Dermis blood vessel endothelial cell (primary cell): ENCODE results near the gene PRKD3. TPM values are rescaled to one million over a fixed set of nuclear protein-coding genes. Genes with fewer than 3 reads are reported as not detected.

Source experiments
- DNase-seq: peaks from one replicate; pipeline ENCODE4 v3.0.0; 2010
- total RNA-seq: library from RNA; depleted of rRNA; stranded (reverse); fragments of >200 nt; gene quantifications from 2 replicates; pipeline ENCODE4 v1.2.3, GENCODE V29; 2014

PRKD3 gene
- total RNA-seq, 1 donor from 2014 or later, result 77.1 TPM

DNA sequence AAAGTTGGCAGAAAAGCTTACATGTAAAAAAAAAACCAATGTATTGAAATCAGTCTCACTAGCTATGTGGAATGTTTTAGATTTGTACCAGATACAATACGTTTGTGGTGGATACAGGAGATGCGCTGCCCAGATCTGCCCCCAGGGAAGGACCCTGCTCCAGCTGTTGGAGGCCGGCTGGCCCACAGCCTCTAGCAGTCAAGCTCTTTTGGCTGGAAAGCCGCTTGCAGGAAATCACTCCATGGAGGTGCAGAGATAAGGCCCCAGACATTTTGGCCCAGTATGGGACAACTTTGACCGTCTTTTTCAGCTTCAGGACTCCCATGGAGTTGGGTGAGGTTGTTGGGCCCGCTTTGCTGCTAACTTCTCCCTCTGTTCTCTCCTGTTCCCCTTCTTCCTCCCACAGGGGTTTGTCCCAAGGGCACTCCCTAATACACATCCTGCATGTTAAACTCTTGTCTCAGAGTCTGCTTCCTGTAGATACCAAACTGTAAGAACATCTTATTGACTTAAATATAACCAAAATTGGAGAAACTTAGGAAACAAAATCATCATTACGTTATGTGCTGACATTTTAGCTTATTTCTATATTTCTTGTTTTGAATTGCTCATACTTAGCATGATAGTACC, 18.1 kb upstream of the PRKD3 start:
- peak; percentile 18 for DNase-seq

DNA sequence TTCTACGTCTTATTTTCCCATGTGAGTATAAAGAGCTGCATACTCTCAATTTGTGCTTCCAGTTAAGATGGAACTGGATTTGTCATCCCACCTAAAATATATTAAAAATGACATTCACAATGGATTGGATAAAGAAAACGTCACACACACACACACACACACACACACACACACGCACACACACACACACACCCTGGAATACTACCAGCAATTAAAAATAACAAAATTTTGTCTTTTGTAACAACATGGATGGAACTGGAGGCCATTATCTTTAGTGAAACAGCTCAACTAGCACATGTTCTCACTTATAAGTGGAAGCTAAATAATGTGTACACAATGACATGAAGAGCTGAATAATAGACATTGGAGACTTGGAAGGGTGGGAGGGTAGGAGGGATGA, 16.0 kb upstream of the PRKD3 start:
- DNase-seq, result no peak

GRCh38 chr2:37338933-37339332, 14.3 kb upstream of the PRKD3 start:
- no peak for DNase-seq

DNA sequence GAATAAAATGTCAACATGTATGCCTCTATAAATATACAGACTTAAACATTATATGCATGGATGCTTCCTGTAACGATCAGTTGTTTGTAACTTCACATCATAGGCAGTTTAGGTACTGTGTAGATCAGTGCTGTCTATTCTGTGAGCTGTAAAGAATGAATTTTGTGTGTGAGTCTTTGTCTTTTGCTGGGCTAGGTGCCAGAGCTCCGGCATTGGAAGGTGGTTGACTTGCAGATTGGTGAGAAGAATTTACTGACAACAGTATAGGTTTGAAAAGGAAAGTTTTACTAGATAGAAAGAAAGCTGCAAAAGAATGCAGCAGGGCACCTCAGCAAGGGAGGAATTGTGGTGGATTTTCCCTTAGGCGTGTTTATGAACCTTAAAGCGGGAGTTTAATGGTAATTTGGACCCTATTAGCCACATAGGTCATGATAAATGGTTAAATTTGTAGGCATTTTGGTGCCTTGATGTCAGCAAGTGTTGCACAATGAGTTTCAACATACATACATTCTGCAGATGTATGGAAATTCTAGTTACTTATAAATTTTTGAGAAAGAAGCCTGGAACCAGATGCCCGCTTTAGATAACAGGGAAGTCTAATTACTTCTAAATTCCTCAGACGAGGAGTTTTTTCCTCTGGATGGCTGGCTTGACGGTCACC, 13.1 kb upstream of the PRKD3 start:
- no peak for DNase-seq

DNA sequence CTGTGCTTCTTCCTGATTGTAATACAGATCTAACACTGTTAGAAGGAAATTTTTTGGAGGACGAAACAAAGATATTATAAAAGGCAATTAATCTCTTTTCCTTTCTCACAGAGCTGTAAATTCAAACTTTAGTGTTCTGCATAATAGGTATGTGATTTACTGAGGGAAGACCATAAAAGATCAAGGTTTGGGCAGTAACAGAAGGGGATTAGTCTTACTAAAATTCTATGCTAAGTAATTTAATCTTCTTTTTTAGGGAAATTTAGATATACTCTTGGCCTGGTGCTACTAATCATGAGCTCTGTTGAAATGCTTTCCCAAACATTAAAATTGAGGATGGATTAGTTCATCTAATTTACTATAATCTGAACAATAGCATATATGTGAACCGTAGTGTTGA, 11.0 kb upstream of the PRKD3 start:
- no peak for DNase-seq

GRCh38 chr2:37333256-37333655, 8.6 kb upstream of the PRKD3 start:
- no peak for DNase-seq

DNA sequence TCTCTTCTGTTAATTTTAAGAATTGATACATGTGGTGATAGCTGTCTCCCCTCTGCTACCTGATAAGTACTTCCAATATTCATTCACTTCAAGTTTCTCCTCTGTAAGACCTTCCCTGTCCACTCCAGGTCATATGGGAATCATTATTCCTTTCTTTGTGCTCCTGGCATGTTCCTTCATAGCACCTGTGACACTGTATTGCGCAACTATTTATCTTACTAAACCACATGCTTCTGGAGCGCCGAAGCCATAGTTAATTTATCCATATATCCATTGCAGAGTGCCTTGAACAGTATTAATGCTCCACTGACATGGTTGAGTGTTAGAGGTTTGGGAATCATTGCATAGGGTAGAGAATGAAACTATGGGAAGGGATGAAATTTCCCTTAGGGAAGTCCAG, 7.9 kb upstream of the PRKD3 start:
- DNase-seq, result no peak

- no peak for DNase-seq
These were observed 6.0 kb upstream of the PRKD3 start for GRCh38 chr2:37330681-37331080.

DNA sequence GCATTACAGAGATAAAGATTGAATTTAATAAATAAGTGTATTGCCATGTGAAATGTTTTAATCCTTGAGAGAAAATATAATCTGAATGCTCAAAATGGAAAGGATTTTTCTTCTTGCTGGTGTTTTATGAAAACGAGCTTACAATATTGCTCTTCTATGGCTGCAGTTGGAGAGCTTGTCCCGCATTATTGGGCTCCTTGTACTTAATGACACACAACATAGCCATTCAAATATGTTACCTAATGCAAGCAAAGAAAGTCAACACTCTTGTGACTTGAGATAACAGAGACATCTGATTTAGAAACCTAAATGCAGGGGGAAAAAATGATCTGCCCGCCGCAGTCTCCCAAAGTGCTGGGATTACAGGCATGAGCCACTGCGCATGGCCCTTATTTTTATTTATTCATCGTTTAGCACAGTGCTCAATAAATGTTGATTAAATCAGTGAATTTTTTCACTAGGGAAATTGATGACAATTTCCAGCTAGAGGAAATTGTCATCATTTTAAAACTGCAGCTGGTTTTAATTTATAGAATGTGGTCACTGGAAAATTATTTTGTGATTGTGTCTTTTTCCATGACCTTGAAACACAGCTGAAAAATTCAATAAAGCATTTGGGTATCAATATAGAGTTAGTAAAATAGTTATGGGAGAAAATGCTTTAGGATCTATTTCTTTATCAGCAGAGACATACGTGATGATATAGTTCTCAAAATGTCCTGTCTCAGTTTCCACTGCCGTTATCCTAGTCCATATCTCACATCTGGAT, 2.4 kb upstream of the PRKD3 start:
- no peak for DNase-seq

DNA sequence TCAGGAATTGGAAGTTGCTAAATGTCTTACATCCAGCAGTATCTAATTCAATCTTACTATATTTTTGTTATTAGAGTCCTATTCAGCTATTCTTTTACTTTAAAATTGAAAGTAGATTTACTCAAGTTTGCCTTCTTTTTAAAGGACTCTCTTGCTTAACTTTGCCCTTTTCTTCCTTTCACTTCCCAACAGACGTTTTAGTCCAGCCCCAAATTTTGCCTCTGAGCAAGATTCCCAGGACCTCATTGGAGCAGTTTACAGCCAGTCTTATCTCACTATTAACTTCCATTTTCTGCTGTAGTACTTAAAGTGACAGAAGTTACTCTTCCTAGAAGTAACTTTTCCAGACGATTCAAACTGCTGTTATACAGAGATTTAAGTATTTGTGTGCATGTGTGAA, 1.7 kb upstream of the PRKD3 start:
- DNase-seq, result peak; percentile 71

- no peak for DNase-seq
These were observed 1.0 kb upstream of the PRKD3 start for GRCh38 chr2:37325625-37326071.

DNA sequence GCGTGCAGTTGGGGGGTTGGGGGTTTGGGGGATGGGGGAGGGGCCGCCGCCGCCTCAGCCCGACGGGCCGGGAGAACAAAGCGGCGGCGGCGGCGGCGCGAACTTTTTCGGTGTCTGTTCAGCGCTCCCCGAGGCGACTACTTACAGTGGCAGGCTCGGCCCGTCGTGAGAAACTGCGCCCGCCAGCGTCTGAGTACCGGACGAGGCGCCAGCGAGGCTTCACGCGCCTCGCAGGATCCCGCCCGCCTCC, 172 bp downstream of the PRKD3 start:
- no peak for DNase-seq

GRCh38 chr2:37323781-37324535, 675 bp downstream of the PRKD3 start:
- DNase-seq, result peak; percentile 52

DNA sequence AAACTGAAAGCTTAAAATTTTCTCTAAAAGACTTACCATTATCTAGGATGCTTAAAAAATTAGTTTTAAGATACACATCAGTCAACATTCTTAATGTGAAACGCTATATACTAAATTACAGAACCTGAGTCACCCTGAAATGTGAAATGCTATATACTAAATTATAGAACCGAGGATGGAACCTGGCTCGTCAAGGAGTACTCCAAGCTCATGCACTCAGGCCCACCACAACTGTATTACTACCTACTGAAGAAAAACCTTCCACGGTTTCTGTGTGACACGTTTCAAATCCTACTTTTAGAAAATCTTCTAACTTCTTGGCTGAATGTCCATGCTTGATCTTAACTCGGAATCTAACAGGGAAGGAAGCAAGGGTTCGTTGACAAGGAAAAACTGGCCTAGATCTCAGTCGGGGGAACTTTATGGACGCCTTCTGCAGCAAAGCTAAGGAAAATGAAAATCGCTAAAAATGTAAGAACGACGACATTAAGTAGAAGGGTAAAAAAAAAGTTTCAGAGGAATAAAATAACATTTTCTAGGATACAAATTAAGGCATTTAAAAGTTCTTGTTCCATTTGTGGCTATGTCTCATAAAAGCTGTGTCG, 1.4 kb downstream of the PRKD3 start:
- peak; percentile 26 for DNase-seq

- DNase-seq, result peak; percentile 37
These were observed 2.3 kb downstream of the PRKD3 start for GRCh38 chr2:37322368-37322767.

GRCh38 chr2:37321029-37321682, 3.5 kb downstream of the PRKD3 start:
- no peak for DNase-seq

- DNase-seq, result no peak
These were observed 4.7 kb downstream of the PRKD3 start for GRCh38 chr2:37319754-37320609.

DNA sequence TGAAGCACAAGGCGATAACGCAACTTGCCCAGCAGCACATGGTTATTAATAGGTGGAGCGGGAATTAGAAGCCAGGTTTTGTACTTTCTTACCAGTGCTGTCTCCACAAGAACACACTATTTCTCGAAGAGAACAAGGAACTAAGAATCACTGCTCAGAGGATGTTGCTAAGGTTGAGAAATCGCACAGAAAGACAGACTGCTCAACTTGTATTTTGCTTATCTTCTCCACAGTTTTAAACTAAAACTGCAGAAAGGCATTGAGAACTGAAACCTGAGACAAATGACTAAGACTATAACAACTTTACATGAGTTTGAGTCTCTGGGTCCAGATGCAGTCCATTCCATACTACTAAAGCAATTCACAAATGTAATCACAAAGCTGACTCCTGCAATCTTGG, 6.2 kb downstream of the PRKD3 start:
- no peak for DNase-seq

- no peak for DNase-seq
These were observed 6.9 kb downstream of the PRKD3 start for GRCh38 chr2:37317746-37318145.

DNA sequence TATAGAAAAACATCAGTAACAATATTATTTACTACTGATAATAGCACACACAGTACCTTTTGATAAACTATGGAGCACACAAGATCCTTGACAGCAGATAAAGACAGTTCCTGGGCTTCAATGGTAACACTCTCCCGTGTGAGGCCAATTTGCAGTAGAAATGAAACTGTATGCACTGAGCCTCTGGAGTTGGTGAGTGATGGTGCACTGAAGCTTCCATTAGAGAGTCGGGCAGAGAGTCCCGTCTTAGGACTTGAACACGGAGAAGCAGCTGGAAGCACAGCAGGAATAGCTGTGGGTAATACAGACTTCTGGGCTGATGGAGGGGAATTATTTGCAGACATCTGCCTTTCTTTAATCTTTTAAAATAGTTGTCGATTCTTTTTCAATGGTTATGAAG, 8.5 kb downstream of the PRKD3 start:
- DNase-seq, result no peak

- no peak for DNase-seq
These were observed 9.3 kb downstream of the PRKD3 start for GRCh38 chr2:37315364-37315763.

DNA sequence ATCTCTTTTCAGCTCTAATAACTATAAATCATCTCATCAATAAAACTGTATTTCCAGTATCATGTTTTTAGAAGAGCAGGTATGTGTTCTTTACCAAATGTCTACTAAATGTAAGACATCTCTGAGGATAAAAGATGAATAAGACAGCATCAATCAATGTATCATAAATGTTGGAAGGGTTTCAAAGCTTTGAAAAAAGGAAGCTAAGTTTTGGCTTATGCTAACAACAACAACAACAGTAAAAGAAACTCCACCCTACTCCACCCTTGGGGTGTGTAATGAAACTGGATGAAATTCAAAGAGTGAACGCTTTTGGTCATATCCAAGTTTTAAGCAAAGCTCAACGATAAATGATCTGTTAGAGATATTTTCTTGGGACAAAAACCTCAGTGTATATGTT, 17.1 kb downstream of the PRKD3 start:
- DNase-seq, result no peak
